GM04503 (cell line): ENCODE measurements around the gene IQCH.

Source experiments
- DNase-seq: peaks from one replicate; pipeline ENCODE4 v3.0.0-alpha.2; 2012; ENCODE audit warnings: low read depth

IQCH gene

DNA sequence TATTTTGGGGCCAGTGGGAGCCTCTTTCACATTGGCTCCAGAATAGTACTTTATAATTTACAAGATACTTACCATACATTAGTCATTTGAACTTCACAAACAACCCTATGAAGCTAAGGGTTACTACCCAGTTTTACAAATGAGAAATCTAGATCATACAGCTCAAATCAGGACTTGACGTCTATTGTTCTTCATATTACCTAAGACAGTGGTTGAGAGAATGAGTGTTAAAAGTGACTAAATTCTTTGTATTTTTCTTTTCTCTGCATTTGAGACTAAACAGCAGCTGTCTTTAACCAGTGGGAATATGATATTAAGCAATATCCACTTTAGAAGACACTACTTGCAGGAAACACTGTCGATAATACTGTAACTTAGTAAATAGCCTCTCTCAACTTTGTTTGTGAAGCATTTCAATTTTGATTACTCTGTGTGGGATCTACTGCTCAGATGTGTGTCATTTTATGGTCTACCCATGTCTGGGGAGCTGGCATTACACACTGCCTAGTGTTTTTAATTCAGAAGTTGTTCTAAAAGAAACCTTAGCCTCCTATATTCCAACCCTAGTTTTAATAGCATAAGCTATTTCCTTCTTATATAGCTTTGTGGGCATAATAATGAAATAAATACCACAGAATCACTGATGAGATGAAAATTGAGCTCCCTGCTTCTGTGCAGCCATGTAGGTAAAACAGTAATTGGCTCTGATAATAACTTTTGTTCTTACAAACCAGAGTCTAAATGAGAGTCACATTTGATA, 45.9 kb downstream of the IQCH start:
- no peak for DNase-seq

DNA sequence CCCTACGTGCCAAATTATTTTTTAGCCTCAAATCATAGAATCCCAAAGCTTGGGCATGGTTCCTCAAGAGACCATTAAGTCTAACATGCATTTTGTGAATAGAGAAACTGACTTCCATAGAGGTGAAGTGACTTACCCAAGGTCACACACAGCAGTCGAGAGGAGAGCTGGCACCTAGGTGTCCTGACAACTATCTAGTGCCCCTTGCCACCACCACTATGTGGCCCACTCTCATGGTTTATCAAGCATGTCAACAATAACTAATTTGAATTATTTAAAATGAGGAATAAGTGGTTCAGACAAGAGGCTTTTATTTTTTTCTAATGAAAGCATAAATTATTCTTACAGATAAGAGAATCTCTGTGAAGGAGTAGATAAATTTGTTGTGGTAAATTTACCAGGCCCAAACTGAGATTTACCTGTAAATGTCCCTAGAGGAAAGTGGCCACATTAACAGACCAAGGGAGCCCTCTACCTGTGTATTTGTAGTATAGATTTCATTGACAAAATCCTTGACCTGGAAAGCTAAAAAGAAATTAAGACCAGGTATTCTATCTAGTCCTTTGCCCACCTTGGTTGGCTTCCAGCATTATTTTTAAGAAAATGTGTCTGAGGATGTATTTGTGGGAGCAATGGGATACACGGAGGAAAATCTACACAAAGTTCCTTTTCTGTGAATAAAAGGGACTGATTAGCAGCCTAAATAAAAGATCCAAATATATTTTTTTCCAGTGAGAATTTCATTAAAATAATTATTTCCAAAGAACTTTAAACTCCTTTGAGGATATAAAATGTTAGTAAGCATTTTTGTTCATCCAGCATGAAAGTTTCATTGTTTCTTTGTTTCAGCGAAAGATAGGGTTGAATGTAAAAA, 49.1 kb downstream of the IQCH start:
- no peak for DNase-seq

DNA sequence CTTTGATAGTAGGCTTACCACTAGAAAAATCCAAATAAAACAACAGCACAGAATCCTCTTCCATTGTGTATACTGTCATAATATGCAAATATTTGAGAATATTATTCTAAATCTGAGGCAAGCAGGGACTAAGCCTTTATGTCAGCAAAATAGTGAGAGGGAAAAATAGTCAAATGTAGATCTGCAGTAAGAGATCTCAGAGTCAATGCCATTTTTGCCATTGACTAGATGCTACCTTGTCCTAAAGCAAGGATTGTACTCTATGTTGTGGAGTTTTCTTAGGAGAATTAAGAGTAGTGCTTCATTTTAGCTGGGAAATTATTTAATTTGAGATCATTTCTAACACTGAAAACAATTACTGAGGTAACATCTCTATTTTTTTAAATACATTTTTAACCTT, 50.2 kb downstream of the IQCH start:
- no peak for DNase-seq

DNA sequence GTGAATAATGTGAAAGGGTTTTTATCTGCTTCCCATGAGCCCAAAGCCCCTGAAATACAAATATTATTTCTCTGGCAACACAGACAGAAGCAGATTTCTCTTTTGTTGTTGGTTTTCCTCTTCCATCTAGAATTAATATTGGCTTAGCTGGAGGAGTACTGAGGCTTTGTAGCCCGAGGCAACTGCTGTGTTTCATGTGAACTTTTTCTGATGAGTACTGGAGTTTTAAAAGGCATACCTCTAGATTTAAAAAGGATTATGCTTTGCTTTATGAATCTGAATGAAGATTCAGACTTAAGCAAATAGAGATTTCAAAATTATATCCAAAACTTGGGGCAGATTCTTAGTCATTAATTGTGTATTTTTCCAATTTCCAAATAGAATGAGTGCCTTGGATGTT, 50.9 kb downstream of the IQCH start:
- no peak for DNase-seq

DNA sequence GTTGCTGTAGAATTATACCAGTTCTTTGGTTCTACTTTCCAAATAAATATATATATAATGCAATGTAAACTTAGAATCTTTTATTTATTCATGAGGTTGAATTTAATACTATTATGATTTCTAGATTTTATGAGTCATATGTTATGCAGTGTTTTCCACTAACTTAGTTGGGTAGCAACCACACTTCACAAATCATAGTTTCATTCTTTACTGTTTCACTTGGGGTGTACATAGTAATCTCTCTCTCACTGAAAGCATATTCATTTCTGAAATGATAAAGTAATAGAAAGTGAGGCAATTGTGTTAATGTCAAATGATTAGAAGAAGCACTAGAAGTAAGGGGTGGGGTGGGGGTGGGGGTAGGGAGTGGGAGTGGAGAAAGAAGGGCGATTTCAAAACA, 52.6 kb downstream of the IQCH start:
- no peak for DNase-seq

DNA sequence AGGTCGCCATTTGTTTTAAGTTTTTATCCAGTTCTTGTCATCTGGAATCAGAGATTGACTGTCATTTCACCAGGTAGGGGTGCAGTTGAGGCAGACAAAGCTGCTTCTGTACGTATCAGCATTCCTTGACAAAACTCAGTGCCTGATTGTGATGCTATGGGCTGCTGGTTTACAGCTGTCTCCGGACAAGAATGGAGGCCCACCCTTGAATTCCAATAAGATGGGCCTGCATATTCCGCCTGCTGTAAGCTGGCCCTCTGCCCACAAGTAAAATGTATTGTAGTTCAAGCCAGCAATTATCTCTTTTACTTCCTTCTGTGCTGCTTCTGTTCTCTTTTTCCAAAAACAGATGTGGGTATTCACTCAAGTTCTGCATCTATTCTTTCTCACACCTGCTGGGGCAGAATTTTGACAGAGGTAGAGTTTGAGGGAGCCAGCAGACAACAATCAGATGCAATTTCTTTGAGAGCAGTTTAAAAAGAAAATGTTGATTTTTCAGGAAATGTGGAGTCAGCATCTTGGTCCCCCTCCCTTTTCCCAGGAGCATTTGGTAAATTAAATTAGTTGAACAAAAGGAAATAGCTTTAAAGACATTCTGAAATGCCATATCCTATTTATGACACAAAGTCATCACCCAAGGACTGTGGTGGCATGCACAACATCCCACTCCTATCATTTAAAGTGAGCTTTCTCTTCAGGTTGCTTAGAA, 53.5 kb downstream of the IQCH start:
- no peak for DNase-seq

DNA sequence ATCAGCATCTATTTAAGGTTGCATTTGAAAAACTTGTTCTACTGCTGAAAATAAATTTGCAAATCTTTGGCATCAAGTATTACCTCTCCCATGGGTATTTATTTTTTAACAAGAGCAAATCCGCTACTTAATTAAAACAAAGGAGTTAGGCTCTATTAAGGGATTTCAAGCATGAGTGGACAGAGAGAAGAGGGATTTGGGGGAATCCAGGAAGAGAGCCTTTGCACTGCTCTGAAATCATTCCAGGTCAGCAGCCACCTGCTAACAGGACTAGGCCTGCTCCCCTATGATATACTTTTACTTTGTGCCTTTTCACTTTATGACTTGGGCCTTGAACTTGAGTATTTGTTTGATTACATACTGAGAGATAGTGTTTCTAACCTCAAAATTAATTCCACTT, 57.1 kb downstream of the IQCH start:
- DNase-seq, result no peak

DNA sequence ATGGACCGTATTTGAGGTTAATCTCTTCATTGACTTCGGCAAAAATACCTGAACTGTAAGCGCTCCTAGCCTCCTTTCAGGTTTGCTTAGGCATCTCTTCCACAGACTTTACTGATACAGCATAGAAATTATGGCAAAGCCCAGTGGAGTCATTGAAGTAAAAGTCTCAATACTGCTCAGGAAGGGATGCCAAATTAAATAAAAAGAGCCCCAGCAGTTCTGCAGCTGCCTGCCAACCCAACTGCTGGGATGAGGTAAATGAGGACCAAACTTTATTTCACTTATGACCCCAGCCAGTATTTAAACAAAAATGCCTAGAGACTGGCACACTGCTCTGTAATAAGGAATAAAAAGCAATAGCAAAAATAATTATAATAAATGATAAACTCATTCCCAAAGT, 65.4 kb downstream of the IQCH start:
- no peak for DNase-seq

DNA sequence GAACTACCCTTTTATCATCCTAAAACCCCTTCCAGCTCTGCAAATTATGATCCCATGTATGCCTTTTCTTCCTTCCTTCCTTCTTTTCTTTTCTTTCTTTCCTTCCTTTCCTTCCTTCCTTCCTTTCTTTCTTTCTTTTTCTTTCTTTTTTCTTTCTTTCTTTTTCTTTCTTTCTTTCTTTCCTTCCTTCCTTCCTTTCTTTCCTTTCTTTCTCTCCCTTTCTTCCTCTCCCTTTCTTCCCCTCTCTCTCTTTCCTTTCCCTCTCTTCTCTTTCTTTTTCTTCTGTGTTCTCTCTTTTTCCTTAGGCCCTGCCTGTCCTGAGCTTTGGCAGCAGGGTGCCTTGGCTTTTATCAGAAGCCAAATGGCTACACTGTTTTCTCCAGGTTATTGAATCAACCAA, 66.8 kb downstream of the IQCH start:
- DNase-seq, result no peak

DNA sequence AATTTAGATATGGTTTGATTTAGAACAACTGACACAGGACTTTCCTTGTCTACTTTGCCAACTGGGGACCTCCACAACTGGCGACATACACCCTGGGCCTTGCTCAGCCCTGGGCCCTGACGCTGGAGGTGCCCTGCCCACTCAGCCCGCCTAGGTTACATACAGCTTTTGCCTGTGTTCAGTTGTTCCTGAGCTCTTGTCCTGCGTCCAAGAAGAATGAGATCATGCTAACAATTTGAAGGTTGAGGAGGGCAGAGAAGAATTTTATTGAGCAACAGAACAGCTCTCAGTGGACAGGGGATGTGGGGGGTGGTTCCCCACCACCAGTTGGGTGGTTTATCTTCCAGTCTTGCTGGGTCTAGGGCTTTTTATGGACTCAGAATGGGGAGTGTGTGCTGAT, 67.9 kb downstream of the IQCH start:
- no peak for DNase-seq

DNA sequence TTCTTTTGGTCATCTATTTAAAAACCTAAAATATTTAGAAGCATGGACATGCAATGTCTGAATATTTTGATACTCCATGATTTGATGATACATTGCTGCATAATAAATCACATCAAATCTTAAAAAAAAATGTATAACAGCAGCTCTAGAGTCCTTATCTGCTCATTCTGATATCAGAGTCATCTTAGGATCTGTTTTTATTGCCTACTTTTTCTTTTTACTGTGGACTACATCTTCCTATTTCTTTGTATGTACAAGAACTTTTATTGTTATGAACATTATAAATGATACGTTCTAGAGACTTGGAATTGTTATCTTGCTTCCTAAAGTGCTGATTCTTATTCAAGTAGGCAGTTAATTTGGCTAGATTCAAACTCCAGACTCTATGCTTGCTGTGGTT, 72.7 kb downstream of the IQCH start:
- no peak for DNase-seq

DNA sequence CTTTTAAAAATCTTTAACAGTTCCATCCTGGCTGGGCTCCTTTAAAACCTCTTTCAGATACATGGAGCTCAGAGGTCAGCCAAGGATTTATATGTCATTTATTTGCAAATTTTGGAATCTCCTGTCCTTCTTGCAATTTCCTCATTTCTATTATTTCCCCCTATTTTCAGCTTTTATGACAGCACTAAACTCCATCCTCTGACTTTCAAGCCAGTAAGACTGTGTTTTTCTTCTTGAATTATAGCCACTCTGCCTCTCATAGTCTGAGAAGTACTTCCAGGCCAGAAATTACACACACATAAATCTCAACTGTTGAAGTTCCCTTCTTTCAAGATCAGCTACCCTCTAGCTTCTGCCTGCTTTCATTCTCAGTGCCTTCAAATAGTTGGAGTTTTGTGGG, 73.2 kb downstream of the IQCH start:
- DNase-seq, result no peak

DNA sequence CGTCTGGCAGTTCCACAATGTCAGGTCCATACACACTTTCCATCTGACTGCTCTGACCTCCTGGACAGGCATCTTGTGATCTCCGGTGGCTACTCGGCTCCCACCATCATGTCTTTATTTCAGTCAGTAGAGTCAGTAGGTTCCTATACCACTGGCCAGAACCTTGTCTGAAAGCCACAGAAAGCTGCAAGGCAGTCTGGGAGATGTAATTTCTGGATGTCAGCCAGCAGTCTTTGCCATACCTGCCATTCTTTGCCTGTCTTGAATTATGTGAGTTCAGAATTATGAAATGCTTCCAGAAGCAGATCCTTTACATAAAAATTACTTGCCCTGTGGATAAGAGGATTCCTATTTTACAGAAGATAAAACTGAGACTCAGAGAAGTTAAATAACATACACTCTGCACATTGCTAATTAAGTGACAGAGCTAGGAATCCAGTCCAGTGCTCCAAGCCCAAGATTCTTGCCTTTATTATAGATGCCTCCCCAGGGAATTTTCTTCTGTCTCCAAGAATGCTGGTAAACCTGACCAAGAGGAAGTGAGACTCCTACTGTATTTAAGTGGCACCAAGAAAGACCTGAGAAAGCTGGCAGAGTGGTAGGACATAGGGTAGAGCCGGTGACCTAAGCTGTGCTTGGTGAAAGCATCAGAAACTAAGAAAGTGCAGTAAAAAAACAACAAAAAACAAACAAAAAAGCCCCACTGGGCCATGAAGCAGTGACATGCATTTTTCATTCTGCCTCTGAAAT, 75.6 kb downstream of the IQCH start:
- no peak for DNase-seq

DNA sequence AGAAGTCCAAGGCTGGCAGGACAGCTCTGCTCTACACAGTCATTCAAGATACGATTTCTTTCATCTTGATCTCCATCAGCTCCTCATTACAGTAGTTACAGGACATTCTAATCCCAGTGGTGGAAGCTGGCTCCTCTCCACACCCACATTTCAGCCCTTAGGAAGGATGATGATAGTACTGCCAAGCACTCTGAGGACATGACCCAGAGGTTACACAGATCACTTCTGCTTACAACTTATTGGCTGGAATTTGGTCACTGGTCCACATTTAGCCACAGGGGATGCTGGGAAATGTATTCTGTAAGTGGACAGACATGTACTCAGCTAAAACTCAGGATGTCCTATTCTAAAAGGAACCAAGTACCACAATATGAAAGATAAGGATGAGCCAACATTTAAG, 77.1 kb downstream of the IQCH start:
- DNase-seq, result peak; percentile 45

DNA sequence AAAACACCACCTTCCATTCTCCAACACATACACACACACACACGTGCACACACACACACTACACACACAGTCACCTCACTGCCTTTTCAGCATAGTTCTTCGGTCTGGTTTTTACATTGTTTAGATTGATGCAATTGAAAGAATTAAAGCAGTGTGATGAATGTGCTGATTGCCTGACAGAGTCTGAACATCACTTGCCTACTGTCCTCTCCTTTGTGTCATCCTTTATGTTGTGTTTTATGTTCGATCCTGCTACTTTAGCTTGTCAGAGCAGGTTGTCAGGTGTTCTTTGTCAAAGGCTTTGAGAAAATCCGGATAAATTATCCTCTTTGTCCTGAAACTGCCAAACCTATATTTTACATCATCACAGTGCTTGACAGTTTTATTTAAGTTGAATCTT, 80.4 kb downstream of the IQCH start:
- DNase-seq, result no peak

DNA sequence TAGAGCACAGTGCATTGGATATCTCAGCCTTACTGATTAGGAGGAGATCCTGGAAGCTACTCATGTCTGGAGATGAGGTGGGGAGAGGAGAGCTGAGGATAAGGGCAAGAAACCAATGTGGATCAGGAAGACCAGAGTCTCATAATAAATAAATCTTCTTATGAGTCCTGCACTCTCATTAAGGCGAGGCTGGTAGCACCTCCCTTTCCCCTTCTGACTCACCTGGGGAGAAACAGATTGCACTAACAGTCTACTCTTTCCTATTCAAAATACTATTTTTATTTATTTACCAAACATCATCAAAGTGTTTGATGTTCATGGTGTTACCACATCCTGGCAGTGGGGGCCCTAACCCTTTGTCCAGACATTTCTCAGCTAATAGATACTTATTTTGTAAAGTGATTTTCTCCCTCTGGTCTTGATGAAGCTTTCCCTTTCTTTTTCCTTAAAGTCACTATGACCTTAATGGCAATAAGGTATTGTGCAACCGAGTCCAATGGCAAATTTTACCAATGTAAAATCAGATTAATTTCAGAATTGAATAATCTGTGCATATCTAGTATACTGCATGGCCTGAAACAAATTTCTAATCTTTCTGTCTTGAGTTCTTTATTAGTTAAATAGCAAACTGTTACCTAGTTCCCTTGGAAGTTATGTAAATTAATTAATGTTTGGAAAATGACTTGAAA, 81.1 kb downstream of the IQCH start:
- no peak for DNase-seq

DNA sequence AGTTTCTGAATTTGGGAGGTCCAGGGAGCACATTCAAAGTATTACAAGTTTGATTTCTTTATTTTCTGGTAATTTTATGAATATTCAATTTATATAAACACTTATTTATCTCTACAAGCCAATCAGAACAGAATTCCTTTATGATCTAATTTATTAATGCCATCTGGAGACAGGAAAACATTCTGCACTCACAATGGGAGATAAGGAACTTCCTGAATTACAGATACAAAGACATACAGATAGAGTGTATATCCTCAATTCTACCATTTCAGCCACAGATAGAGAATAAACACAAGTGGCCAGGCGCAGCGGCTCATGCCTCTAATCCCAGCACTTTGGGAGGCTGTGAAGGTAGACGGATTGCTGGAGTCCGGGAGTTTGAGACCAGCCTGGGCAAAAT, 86.0 kb downstream of the IQCH start:
- no peak for DNase-seq

DNA sequence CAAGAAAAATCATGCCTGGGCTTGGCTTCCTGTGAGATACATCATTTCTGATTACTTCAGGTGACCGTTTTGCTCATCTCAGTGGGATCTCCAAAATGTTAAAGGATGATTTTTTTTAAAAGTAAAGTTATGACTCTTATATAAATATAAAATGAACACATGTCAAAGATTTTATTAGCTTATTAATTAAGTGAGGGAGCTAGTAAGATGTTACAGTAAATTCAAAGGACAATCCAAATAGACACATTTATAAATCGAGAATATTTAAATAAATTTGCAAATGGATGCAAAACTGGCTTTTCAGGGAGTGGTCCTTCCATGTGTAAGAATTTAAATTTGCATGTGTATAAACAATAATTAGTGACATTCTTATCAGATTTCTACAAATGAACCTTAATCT, 87.0 kb downstream of the IQCH start:
- no peak for DNase-seq

DNA sequence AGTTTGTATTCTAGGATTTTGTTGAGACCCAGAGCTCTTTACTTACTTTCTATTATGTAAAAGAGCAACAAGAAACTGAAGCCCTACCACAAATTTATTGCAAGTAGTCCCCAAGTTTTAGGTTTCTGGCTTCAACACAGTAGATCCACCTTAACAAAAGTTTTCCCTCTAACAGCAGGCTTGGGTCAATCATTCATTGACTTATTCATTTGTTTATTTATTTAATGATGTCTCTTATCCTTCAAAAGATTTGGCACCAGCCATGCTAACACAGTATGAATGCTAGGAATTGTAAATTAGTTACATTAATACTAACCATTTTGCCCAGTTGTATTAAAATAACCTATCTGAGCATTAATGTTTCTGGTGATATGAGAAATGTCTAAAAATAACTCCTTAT, 88.6 kb downstream of the IQCH start:
- DNase-seq, result no peak

DNA sequence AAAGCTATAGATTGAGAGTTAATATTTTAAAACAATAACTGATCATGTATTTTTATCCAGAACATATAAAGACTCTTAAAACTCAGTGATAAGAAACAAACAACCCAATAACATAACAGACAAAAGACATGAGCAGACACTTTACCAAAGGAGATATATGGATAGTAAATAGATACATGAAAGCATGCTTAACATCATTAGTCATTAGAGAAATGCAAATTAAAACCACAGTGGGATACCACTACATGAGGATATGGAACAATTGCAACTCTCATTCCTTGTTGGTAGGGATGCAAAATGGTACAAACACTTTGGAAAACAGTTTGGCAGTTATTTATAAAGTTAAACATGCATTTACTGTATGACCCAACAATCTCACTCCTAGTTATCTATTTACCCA, 95.0 kb downstream of the IQCH start:
- DNase-seq, result no peak

DNA sequence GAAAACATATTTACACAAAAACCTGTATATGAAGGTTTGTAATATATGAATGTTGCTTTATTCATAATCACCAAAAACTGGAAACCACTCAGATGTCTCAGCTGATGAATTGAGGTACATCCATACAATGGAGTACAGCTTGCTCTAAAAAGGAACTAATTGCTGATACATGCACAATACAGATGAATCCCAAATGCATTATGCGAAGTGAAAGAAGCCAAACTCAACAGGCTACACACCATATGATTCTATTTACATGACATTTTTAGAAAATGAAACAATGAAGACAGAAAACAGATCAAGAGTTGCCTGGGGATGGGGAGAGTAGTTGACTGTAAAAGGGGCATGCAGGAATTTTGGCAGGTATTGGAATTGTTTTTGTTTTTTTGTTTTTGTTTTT, 95.5 kb downstream of the IQCH start:
- no peak for DNase-seq

DNA sequence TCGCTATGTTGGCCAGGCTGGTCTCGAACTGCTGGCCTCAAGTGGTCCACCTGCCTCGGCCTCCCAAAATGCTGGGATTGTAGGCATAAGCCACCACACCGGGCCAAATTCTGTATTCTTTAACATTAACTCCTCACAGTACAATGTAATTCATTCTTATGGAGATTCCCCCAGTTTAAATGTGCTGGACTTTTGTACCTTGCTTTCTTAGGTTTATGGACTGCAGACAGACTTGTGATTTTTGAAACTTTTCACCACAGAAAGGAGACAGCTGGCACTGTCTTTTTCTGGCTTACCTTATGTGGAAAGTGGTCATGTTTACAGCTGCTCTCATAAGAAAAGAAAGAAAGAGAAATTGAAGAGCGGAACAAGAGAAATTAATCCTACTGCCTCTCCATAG, 103.8 kb downstream of the IQCH start:
- no peak for DNase-seq
